Measurements from ENCODE around the gene CCDC154. TPM values are rescaled to one million over a fixed set of nuclear protein-coding genes. Genes with fewer than 3 reads are reported as not detected.
"Not testable (repeated sequence)": the region's sequence is repeated elsewhere in the genome, so short reads cannot be mapped to it uniquely, and the experiment has no call there.

CCDC154 gene
- total RNA-seq, 1 donor from 2014 or later: 0.49 TPM

GRCh38 chr16:1453316-1453715 is 9.0 kb upstream of the CCDC154 start:
- DNase-seq: no peak

GRCh38 chr16:1452530-1452929 is 8.2 kb upstream of the CCDC154 start:
- no peak for DNase-seq

GRCh38 chr16:1451702-1452392 is 7.5 kb upstream of the CCDC154 start:
- no peak for DNase-seq

- no peak for DNase-seq
Observed at GRCh38 chr16:1450841-1451240, 6.5 kb upstream of the CCDC154 start.

- DNase-seq: no peak
Observed at GRCh38 chr16:1450218-1450617, 5.9 kb upstream of the CCDC154 start.

GRCh38 chr16:1449201-1449788 is 4.9 kb upstream of the CCDC154 start:
- DNase-seq: no peak

- DNase-seq: no peak
Observed at GRCh38 chr16:1448536-1449116, 4.3 kb upstream of the CCDC154 start.

GRCh38 chr16:1447965-1448364 is 3.6 kb upstream of the CCDC154 start:
- DNase-seq: no peak

GRCh38 chr16:1446296-1447080 is 2.1 kb upstream of the CCDC154 start:
- no peak for DNase-seq

GRCh38 chr16:1445518-1446203 is 1.3 kb upstream of the CCDC154 start:
- DNase-seq: no peak

GRCh38 chr16:1444730-1445517 is 568 bp upstream of the CCDC154 start:
- no peak for DNase-seq

- no peak for DNase-seq
Observed at GRCh38 chr16:1443403-1443973, 868 bp downstream of the CCDC154 start.

GRCh38 chr16:1442697-1443096 is 1.7 kb downstream of the CCDC154 start:
- DNase-seq: no peak

- DNase-seq: no peak
Observed at GRCh38 chr16:1441391-1441829, 2.9 kb downstream of the CCDC154 start.

GRCh38 chr16:1439699-1440074 is 4.7 kb downstream of the CCDC154 start:
- DNase-seq: not testable (repeated sequence)

- no peak for DNase-seq
Observed at GRCh38 chr16:1439058-1439698, 5.2 kb downstream of the CCDC154 start.

GRCh38 chr16:1438229-1439057 is 5.9 kb downstream of the CCDC154 start:
- DNase-seq: no peak

GRCh38 chr16:1437606-1438005 is 6.8 kb downstream of the CCDC154 start:
- no peak for DNase-seq

GRCh38 chr16:1436731-1437355 is 7.5 kb downstream of the CCDC154 start:
- DNase-seq: no peak

Measured in skin of body (tissue), 2 donors.